Measurements from ENCODE around the gene RMI1. TPM values are rescaled to one million over a fixed set of nuclear protein-coding genes. Genes with fewer than 3 reads are reported as not detected.
"Not testable (repeated sequence)": the region's sequence is repeated elsewhere in the genome, so short reads cannot be mapped to it uniquely, and the experiment has no call there.

The RMI1 gene
- total and polyA plus RNA-seq, 8 donors, result 5.9 to 18.4 (median 14.5) TPM

- Histone ChIP-seq H3K4me3 (no peak overlapping the region), H3K9me3 (no peaks in the 10 kb centered on the region), H3K27ac (no peak overlapping the region), H3K36me3 (no peaks in the 10 kb centered on the region), H3K4me1 (peaks cover 0 to 3% of the 10 kb centered on the region in 2 donors), H3K27me3 (no peaks in the 10 kb centered on the region)
- intact Hi-C loops (cut with DNase I), result no loop called here
- no peak for TF ChIP-seq CTCF (IDR thresholded peaks at IDR 0.05)
- ATAC-seq, result no peak
- no peak for DNase-seq
These were observed 27.1 kb downstream of the RMI1 start for GRCh38 chr9:84007662-84008061.

GRCh38 chr9:84024041-84024575 lies 43.5 kb downstream of the RMI1 start:
- DNase-seq (no peak), ATAC-seq (no peak)
- Histone ChIP-seq H3K36me3 (no peaks in the 10 kb centered on the region), H3K4me1 (no peaks in the 10 kb centered on the region), H3K27ac (no peak overlapping the region), H3K9me3 (no peaks in the 10 kb centered on the region), H3K4me3 (no peak overlapping the region), H3K27me3 (no peaks in the 10 kb centered on the region)
- no peak for TF ChIP-seq CTCF (IDR thresholded peaks at IDR 0.05)
- intact Hi-C loops (cut with DNase I), result no loop called here

- Histone ChIP-seq H3K36me3 (no peaks in the 10 kb centered on the region), H3K4me1 (no peaks in the 10 kb centered on the region), H3K9me3 (no peaks in the 10 kb centered on the region), H3K27ac (no peak overlapping the region), H3K27me3 (no peaks in the 10 kb centered on the region), H3K4me3 (no peak overlapping the region)
- TF ChIP-seq CTCF (IDR thresholded peaks at IDR 0.05), result no peak
- ATAC-seq (no peak), DNase-seq (no peak)
- intact Hi-C loops (cut with DNase I), result no loop called here
These were observed 46.6 kb downstream of the RMI1 start for GRCh38 chr9:84027201-84027600.

GRCh38 chr9:84031534-84031933 lies 50.9 kb downstream of the RMI1 start:
- Histone ChIP-seq H3K4me1 (no peaks in the 10 kb centered on the region), H3K27me3 (no peaks in the 10 kb centered on the region), H3K9me3 (no peaks in the 10 kb centered on the region), H3K36me3 (no peaks in the 10 kb centered on the region), H3K27ac (no peak overlapping the region), H3K4me3 (no peak overlapping the region)
- no peak for ATAC-seq
- intact Hi-C loops (cut with DNase I), result no loop called here
- DNase-seq, result no peak
- TF ChIP-seq CTCF (IDR thresholded peaks at IDR 0.05), result no peak

GRCh38 chr9:84041857-84042256 lies 61.3 kb downstream of the RMI1 start:
- H3K36me3 ChIP-seq; ATAC-seq; intact Hi-C loops (cut with DNase I); H3K4me3 ChIP-seq; H3K27me3 ChIP-seq; H3K27ac ChIP-seq; H3K4me1 ChIP-seq; DNase-seq: not testable (repeated sequence)
- peaks cover 0 to 22% of the 10 kb centered on the region in 2 donors for H3K9me3 ChIP-seq

- Histone ChIP-seq H3K9me3 (peaks cover 0 to 20% of the 10 kb centered on the region in 2 donors), H3K27ac (no peak overlapping the region), H3K4me1 (no peaks in the 10 kb centered on the region), H3K4me3 (no peak overlapping the region), H3K36me3 (no peaks in the 10 kb centered on the region), H3K27me3 (no peaks in the 10 kb centered on the region)
- ATAC-seq, result no peak
- intact Hi-C loops (cut with DNase I), result no loop called here
- no peak for DNase-seq
- TF ChIP-seq CTCF (IDR thresholded peaks at IDR 0.05), result no peak
These were observed 65.0 kb downstream of the RMI1 start for GRCh38 chr9:84045481-84046097.
